ENCODE data around the gene SYK. TPM values are rescaled to one million over a fixed set of nuclear protein-coding genes. Genes with fewer than 3 reads are reported as not detected.
"Not testable (repeated sequence)": the region's sequence is repeated elsewhere in the genome, so short reads cannot be mapped to it uniquely, and the experiment has no call there.

The SYK gene
- total RNA-seq, 1 donor from 2014 or later, result 7.4 TPM

DNA sequence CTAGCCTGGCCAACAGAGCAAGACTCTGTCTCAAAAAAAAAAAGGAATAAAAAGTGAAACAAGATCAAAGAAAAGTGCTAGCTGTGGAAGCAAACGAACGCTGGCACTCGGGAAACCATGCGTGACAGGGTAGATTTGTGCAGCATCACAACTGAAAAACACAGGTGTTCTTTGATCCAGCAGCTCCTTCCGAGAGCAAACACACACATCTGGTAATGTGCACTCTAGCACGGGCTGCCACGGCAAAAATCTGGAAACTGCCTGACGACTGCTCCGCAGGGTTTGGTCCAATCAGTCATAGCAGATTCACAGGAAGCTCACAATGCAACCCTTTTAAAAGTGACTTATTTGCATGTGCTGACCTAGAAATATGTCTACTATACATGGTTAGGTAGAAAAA, 80.0 kb downstream of the SYK start:
- Mint-ChIP-seq H3K36me3 (ENCODE audit: insufficient read depth) (peaks cover 1% of the 10 kb centered on the region), H3K27me3 (no peaks in the 10 kb centered on the region), H3K4me3 (ENCODE audit: low read depth) (no peak overlapping the region), H3K27ac (no peak overlapping the region), H3K9me3 (ENCODE audit: low read depth) (peaks cover 12% of the 10 kb centered on the region), H3K4me1 (ENCODE audit: low read depth) (no peaks in the 10 kb centered on the region)
- TF ChIP-seq, protein P1, sequence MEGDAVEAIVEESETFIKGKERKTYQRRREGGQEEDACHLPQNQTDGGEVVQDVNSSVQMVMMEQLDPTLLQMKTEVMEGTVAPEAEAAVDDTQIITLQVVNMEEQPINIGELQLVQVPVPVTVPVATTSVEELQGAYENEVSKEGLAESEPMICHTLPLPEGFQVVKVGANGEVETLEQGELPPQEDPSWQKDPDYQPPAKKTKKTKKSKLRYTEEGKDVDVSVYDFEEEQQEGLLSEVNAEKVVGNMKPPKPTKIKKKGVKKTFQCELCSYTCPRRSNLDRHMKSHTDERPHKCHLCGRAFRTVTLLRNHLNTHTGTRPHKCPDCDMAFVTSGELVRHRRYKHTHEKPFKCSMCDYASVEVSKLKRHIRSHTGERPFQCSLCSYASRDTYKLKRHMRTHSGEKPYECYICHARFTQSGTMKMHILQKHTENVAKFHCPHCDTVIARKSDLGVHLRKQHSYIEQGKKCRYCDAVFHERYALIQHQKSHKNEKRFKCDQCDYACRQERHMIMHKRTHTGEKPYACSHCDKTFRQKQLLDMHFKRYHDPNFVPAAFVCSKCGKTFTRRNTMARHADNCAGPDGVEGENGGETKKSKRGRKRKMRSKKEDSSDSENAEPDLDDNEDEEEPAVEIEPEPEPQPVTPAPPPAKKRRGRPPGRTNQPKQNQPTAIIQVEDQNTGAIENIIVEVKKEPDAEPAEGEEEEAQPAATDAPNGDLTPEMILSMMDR (IDR thresholded peaks at IDR 0.05; ENCODE audit: unreplicated experiment), result no peak
- DNase-seq (ENCODE audit: low spot score, unreplicated experiment), result no peak

DNA sequence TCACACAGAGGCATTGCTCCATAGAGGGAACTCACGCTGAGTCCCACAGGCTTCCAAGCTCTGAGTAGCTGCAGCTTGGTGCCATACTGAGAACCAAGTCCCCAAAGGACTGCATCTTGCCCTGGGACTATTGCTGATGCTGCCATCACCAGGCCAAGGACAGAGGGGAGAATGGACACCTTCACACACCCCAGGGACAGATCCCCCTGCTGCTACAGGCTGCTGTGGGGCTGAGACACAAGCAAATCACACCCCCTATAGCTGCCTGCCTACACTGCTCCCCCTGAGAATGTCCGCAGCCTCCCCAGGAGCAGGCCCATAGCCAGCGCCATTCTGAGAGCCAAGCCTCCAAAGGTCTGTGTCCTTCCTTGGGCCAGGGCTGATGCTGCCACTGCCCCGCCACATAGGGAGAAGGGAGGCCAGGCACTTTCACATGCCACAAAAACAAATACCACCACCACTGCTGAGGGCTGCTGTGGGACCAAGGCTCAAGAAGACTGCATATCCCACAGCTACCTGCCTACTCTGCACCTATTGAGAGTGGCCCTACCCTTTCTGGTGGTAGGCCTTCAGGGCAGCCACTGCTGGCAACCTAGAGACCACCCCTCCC, 81.5 kb downstream of the SYK start:
- Mint-ChIP-seq H3K9me3 (ENCODE audit: low read depth) (peaks cover 12% of the 10 kb centered on the region), H3K27ac (no peak overlapping the region), H3K36me3 (ENCODE audit: insufficient read depth) (peaks cover 1% of the 10 kb centered on the region), H3K4me1 (ENCODE audit: low read depth) (no peaks in the 10 kb centered on the region), H3K4me3 (ENCODE audit: low read depth) (no peak overlapping the region), H3K27me3 (no peaks in the 10 kb centered on the region)
- DNase-seq (ENCODE audit: low spot score, unreplicated experiment), result no peak
- TF ChIP-seq, protein P1 (IDR thresholded peaks at IDR 0.05; ENCODE audit: unreplicated experiment), result no peak

DNA sequence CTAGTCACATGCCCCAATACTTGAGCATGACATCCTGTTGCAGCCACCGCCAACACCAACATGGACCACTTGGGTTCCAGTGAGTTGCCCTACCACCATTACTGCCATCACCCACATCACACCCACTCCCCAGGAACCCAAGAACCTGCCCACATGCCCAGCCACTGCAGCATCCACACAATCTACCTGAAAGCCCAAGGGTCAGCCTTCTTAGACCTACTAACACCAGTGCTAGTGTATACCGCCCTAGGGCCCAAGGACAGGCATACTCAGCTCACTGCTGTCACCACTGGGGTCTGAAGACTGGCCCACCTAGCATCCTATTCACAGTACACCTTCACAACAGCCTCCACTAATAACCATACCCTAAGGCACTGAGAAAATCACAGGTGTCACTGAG, 82.0 kb downstream of the SYK start:
- H3K36me3 Mint-ChIP-seq (ENCODE audit: insufficient read depth), result peaks cover 1% of the 10 kb centered on the region
- H3K27me3 Mint-ChIP-seq, result no peaks in the 10 kb centered on the region
- no peak overlapping the region for H3K4me3 Mint-ChIP-seq (ENCODE audit: low read depth)
- H3K9me3 Mint-ChIP-seq (ENCODE audit: low read depth), result peaks cover 12% of the 10 kb centered on the region
- H3K4me1 Mint-ChIP-seq (ENCODE audit: low read depth), result no peaks in the 10 kb centered on the region
- DNase-seq (ENCODE audit: low spot score, unreplicated experiment), result no peak
- TF ChIP-seq, protein P1 (IDR thresholded peaks at IDR 0.05; ENCODE audit: unreplicated experiment), result no peak
- no peak overlapping the region for H3K27ac Mint-ChIP-seq

DNA sequence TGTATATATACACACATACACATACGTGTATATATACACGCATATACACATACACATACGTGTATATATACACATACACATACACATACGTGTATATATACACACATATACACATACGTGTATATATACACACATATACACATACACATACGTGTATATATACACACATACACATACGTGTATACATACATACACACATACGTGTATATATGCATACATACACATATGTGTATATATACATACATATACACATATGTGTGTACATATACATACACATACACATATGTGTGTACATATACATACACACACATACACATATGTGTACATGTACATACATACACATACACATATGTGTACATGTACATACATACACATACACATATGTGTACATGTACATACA, 82.6 kb downstream of the SYK start:
- H3K27me3 Mint-ChIP-seq, result no peaks in the 10 kb centered on the region
- no peak overlapping the region for H3K27ac Mint-ChIP-seq
- no peak for DNase-seq (ENCODE audit: low spot score, unreplicated experiment)

DNA sequence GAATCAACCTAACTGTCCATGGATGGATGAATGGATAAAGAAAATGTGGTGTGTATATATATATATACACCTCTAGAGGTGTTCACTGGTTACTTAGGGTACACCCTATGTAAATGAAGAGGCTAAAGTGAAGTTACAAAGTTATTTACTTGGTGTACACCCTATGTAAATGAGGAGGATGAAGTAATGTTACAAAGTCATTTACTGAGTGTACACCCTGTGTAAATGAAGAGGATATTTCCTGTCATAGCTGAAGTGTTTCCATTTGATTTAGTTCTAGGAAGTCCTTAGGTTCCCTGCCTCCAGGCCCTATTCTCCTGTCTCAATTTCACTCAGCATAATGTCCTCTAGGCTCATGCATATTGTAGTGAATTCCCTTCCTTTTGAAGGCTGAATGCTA, 85.2 kb downstream of the SYK start:
- not testable (repeated sequence) for H3K36me3 Mint-ChIP-seq (ENCODE audit: insufficient read depth); H3K27me3 Mint-ChIP-seq; H3K27ac Mint-ChIP-seq; DNase-seq (ENCODE audit: low spot score, unreplicated experiment); H3K4me1 Mint-ChIP-seq (ENCODE audit: low read depth); H3K4me3 Mint-ChIP-seq (ENCODE audit: low read depth)
- H3K9me3 Mint-ChIP-seq (ENCODE audit: low read depth), result peaks cover 12% of the 10 kb centered on the region

More for the DNA sequence above, 82.6 kb downstream of the SYK start:
- Mint-ChIP-seq H3K36me3 (ENCODE audit: insufficient read depth) (peaks cover 1% of the 10 kb centered on the region), H3K4me3 (ENCODE audit: low read depth) (no peak overlapping the region), H3K9me3 (ENCODE audit: low read depth) (peaks cover 12% of the 10 kb centered on the region), H3K4me1 (ENCODE audit: low read depth) (no peaks in the 10 kb centered on the region)
- TF ChIP-seq, protein P1 (IDR thresholded peaks at IDR 0.05; ENCODE audit: unreplicated experiment), result no peak

DNA sequence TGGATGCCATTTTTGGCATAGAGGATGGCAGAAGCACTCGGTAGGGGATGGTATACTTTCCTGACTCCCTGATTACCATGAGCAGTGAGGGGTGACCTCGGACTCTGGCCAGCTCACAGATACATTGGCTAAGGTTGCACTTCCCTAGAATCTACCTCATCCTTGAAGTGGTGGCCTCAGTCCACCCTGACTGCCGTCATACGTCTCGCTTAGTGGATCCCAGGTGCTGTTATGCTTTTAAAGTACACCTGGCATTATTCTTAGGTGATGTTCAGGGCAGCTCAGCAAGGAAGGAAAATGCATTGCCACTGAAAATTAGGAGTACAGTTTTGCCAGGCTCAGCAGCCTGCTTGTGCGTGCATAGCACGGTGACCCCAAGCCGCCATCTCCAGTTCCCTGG, 87.3 kb downstream of the SYK start:
- peaks cover 13% of the 10 kb centered on the region for H3K4me1 Mint-ChIP-seq (ENCODE audit: low read depth)
- H3K4me3 Mint-ChIP-seq (ENCODE audit: low read depth), result no peak overlapping the region
- DNase-seq (ENCODE audit: low spot score, unreplicated experiment), result no peak
- H3K9me3 Mint-ChIP-seq (ENCODE audit: low read depth), result peaks cover 12% of the 10 kb centered on the region
- H3K27ac Mint-ChIP-seq, result no peak overlapping the region
- H3K36me3 Mint-ChIP-seq (ENCODE audit: insufficient read depth), result peaks cover 1% of the 10 kb centered on the region
- TF ChIP-seq, protein P1 (IDR thresholded peaks at IDR 0.05; ENCODE audit: unreplicated experiment), result no peak
- peaks cover 9% of the 10 kb centered on the region for H3K27me3 Mint-ChIP-seq

All from progenitor cell of endocrine pancreas (in vitro differentiated cells).